Astrocyte of the cerebellum (primary cell): Measurements from ENCODE around the gene FKBP1A.

Source experiments
- DNase-seq: peaks from one replicate; pipeline ENCODE4 v3.0.0-alpha.2; 2011; ENCODE audit warnings: low read depth
- H3K4me3 ChIP-seq: 2 replicates; pipeline ENCODE4 v1.5.1; 2011; ENCODE audit warnings: mild to moderate bottlenecking, low read depth, low read length, moderate library complexity
- in situ Hi-C: cut with HindIII; loops from 2 replicates; pipeline ENCODE4 v1.10.0; 2017; ENCODE audit warnings: low sequenced_read_pairs
- TF ChIP-seq, protein P1 (sequence below): IDR thresholded peaks from 2 replicates; pipeline ENCODE4 v1.5.1; 2012; ENCODE audit warnings: low read length, low read depth, moderate library complexity, mild to moderate bottlenecking; ENCODE audit errors: missing control alignments

The FKBP1A gene

DNA sequence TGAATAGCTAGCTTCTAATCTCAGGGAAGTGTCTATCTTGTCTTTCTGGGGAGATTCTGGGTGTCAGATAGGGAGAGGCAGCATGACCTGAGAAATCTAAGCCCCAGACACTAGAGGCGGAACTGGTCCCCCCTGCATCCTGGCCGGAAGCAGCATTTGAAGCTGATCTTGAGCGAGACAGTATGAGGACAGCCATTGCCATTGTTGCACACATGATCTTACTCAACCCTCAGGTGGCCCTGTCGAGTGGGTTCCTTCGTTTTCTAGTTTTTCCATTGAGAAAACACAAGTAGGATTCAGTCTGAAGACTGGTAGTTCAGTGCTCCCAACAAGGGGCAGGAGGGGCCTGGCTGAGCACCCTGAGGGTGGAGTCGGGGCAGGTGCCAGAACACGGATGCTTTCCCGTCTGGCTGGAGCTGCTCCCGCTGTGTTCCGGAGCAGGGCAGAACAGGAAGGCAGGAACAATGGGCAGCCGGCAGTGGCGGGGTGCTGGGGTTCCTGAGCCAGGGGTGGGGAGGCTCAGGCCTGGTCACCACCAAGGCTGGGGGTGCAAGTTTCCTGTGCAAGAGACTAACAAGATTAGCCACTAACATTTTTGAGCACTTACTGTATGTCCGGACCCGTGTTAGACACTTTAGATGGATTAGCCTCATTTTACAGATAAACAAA lies 56.0 kb downstream of the FKBP1A start:
- peak; percentile 20 for DNase-seq
- TF ChIP-seq, protein P1, sequence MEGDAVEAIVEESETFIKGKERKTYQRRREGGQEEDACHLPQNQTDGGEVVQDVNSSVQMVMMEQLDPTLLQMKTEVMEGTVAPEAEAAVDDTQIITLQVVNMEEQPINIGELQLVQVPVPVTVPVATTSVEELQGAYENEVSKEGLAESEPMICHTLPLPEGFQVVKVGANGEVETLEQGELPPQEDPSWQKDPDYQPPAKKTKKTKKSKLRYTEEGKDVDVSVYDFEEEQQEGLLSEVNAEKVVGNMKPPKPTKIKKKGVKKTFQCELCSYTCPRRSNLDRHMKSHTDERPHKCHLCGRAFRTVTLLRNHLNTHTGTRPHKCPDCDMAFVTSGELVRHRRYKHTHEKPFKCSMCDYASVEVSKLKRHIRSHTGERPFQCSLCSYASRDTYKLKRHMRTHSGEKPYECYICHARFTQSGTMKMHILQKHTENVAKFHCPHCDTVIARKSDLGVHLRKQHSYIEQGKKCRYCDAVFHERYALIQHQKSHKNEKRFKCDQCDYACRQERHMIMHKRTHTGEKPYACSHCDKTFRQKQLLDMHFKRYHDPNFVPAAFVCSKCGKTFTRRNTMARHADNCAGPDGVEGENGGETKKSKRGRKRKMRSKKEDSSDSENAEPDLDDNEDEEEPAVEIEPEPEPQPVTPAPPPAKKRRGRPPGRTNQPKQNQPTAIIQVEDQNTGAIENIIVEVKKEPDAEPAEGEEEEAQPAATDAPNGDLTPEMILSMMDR, result no peak
- no peak overlapping the region for H3K4me3 ChIP-seq
- in situ Hi-C loops, result no loop called here

GRCh38 chr20:1335961-1336698 lies 56.7 kb downstream of the FKBP1A start:
- TF ChIP-seq, protein P1, result no peak
- DNase-seq, result no peak
- H3K4me3 ChIP-seq, result no peak overlapping the region
- in situ Hi-C loops, result no loop called here

GRCh38 chr20:1334761-1335160 lies 58.1 kb downstream of the FKBP1A start:
- H3K4me3 ChIP-seq, result no peak overlapping the region
- DNase-seq, result no peak
- TF ChIP-seq, protein P1, result no peak
- in situ Hi-C loops, result no loop called here

DNA sequence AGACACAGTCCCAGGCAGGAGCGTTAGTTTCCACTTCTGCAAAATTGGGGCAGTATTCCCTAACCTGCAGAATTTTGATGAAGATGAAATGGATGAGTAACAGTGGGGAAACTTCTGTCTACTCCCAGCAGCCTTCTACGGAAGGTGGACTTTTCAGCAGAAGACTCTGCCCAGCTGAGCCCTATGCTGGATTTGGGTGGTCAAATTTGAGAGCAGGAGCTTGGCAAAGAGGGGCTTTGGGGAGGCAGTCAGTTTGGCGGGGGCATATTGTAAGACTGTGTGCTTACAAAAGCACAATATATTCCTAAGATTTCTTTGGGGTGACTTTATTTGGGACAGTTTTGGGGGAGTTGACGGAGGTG lies 58.5 kb downstream of the FKBP1A start:
- DNase-seq, result no peak
- no peak overlapping the region for H3K4me3 ChIP-seq
- in situ Hi-C loops, result no loop called here
- TF ChIP-seq, protein P1, result no peak

- no peak overlapping the region for H3K4me3 ChIP-seq
- TF ChIP-seq, protein P1, result no peak
- in situ Hi-C loops, result no loop called here
- DNase-seq, result no peak
Measured at GRCh38 chr20:1333462-1334369, 59.1 kb downstream of the FKBP1A start.

DNA sequence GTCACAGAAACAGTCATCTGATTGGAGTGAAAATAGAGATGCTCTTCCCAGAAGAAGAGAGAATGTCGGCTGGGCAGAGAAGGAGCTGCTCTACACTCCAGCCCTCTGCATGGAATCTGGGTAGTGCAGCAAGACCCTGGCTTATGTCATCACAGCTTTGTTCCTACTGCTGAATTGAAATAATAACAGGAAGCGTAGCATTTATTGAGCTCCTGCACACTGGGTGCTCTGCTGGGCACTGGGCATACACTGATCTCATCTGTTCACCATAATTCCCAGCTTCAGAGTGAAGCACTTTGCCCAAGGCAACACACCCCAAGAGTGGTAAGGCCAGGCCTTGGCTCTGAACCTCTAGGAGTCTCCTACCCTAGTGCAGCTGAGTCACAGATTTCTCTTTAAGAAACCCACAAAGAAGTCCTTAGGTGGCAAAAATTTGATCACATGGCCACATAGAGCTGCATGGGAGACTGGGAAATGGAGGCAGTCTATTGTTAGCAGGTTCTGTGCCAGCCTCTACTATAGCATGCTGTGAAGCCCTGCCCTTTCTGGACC lies 60.0 kb downstream of the FKBP1A start:
- no peak for DNase-seq
- in situ Hi-C loops, result no loop called here
- TF ChIP-seq, protein P1, result no peak
- no peak overlapping the region for H3K4me3 ChIP-seq
